GM12892 (cell line): ENCODE data around the gene ZNF652.

Experiments
- POLR2A ChIP-seq: IDR thresholded peaks from 2 replicates; pipeline ENCODE4 v1.6.1; 2011; ENCODE audit warnings: low read depth, low read length, control low read depth
- POLR2AphosphoS5 ChIP-seq: IDR thresholded peaks from 2 replicates; pipeline ENCODE4 v1.6.1; 2011; ENCODE audit warnings: low read depth, low read length, control low read depth

- no peak for TF ChIP-seq POLR2AphosphoS5
- no peak for TF ChIP-seq POLR2A
Observed at GRCh38 chr17:49399995-49400394, 37.9 kb upstream of the ZNF652 start.
